Measurements from ENCODE around the gene NR5A2. TPM values are rescaled to one million over a fixed set of nuclear protein-coding genes. Genes with fewer than 3 reads are reported as not detected.
"Not testable (repeated sequence)": the region's sequence is repeated elsewhere in the genome, so short reads cannot be mapped to it uniquely, and the experiment has no call there.

NR5A2 gene
- total RNA-seq, 1 experiment from 2014 or later, result 22.3 TPM

- POLR2A ChIA-PET, result interaction anchor here (0.6 kb wide), 1 partner anchor 296 kb away, joined by 4 read pairs; no protein-coding TSS in a partner anchor
- Mint-ChIP-seq H3K27ac (no peak overlapping the region), H3K4me1 (no peaks in the 10 kb centered on the region), H3K9me3 (peaks cover 47% of the 10 kb centered on the region), H3K27me3 (ENCODE audit: low read depth) (peaks cover 9% of the 10 kb centered on the region), H3K4me3 (no peak overlapping the region), H3K36me3 (peaks cover 29% of the 10 kb centered on the region)
- TF ChIP-seq GTF2I (CRISPR knock-in tag; conservative IDR thresholded peaks at IDR 0.05), result no peak
- TF ChIP-seq ARID4B (CRISPR knock-in tag; IDR thresholded peaks at IDR 0.05; ENCODE audit: borderline replicate concordance), result no peak
- TF ChIP-seq, protein P1, sequence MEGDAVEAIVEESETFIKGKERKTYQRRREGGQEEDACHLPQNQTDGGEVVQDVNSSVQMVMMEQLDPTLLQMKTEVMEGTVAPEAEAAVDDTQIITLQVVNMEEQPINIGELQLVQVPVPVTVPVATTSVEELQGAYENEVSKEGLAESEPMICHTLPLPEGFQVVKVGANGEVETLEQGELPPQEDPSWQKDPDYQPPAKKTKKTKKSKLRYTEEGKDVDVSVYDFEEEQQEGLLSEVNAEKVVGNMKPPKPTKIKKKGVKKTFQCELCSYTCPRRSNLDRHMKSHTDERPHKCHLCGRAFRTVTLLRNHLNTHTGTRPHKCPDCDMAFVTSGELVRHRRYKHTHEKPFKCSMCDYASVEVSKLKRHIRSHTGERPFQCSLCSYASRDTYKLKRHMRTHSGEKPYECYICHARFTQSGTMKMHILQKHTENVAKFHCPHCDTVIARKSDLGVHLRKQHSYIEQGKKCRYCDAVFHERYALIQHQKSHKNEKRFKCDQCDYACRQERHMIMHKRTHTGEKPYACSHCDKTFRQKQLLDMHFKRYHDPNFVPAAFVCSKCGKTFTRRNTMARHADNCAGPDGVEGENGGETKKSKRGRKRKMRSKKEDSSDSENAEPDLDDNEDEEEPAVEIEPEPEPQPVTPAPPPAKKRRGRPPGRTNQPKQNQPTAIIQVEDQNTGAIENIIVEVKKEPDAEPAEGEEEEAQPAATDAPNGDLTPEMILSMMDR (IDR thresholded peaks at IDR 0.05), result no peak
- TF ChIP-seq ZNF317 (CRISPR knock-in tag; IDR thresholded peaks at IDR 0.05; ENCODE audit: borderline replicate concordance, low read depth), result no peak
- no peak for ATAC-seq
- DNase-seq (ENCODE audit: low spot score), result no peak
- CTCF ChIA-PET, result interaction anchor here (1.0 kb wide), 1 partner anchor 839 kb away, joined by 3 read pairs; no protein-coding TSS in a partner anchor
Observed at GRCh38 chr1:200182701-200183100, 155.2 kb downstream of the NR5A2 start.

DNA sequence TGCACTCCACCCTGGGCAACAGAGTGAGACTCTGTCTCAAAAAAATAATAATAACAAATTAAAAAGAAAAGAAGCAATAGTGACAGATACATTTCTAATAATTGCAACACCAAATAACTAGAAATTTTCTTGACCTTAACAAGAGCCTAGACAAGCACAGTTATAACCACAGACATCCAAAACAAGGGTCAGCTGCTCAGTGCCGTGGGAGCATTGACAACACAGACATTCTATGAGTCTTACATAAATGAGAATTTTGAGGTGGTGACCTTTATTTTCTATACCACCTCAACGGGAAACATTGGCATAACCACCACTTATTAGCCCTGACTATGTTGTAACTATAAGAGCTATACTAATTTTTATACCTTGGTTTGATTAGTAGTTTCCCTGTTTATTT, 156.1 kb downstream of the NR5A2 start:
- Mint-ChIP-seq H3K9me3 (peaks cover 54% of the 10 kb centered on the region), H3K4me1 (no peaks in the 10 kb centered on the region), H3K27me3 (ENCODE audit: low read depth) (peaks cover 11% of the 10 kb centered on the region), H3K36me3 (peaks cover 29% of the 10 kb centered on the region), H3K27ac (no peak overlapping the region), H3K4me3 (no peak overlapping the region)
- no peak for TF ChIP-seq GABPB1 (CRISPR knock-in tag; IDR thresholded peaks at IDR 0.05)
- no peak for TF ChIP-seq EMX1 (CRISPR knock-in tag; IDR thresholded peaks at IDR 0.05)
- TF ChIP-seq TP53 (CRISPR knock-in tag; IDR thresholded peaks at IDR 0.05), result no peak
- CTCF ChIA-PET, result no interaction called here
- no peak for ATAC-seq
- no peak for DNase-seq (ENCODE audit: low spot score)
- POLR2A ChIA-PET, result no interaction called here

- ATAC-seq (no peak), DNase-seq (ENCODE audit: low spot score) (no peak)
- H3K9me3 Mint-ChIP-seq, result peaks cover 54% of the 10 kb centered on the region
- H3K27ac Mint-ChIP-seq, result no peak overlapping the region
- H3K36me3 Mint-ChIP-seq, result peaks cover 29% of the 10 kb centered on the region
- CTCF ChIA-PET, result no interaction called here
- H3K4me1 Mint-ChIP-seq, result no peaks in the 10 kb centered on the region
- H3K4me3 Mint-ChIP-seq, result no peak overlapping the region
- POLR2A ChIA-PET, result no interaction called here
- H3K27me3 Mint-ChIP-seq (ENCODE audit: low read depth), result peaks cover 11% of the 10 kb centered on the region
- TF ChIP-seq FOXP1 (CRISPR knock-in tag; IDR thresholded peaks at IDR 0.05; ENCODE audit: borderline replicate concordance), result no peak
- no peak for TF ChIP-seq ZNF232 (CRISPR knock-in tag; IDR thresholded peaks at IDR 0.05)
- no peak for TF ChIP-seq ZSCAN18 (CRISPR knock-in tag; IDR thresholded peaks at IDR 0.05)
- TF ChIP-seq, protein P2, sequence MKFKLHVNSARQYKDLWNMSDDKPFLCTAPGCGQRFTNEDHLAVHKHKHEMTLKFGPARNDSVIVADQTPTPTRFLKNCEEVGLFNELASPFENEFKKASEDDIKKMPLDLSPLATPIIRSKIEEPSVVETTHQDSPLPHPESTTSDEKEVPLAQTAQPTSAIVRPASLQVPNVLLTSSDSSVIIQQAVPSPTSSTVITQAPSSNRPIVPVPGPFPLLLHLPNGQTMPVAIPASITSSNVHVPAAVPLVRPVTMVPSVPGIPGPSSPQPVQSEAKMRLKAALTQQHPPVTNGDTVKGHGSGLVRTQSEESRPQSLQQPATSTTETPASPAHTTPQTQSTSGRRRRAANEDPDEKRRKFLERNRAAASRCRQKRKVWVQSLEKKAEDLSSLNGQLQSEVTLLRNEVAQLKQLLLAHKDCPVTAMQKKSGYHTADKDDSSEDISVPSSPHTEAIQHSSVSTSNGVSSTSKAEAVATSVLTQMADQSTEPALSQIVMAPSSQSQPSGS (CRISPR knock-in tag; IDR thresholded peaks at IDR 0.05; ENCODE audit: borderline replicate concordance, low read depth), result no peak
Observed at GRCh38 chr1:200184196-200184595, 156.7 kb downstream of the NR5A2 start.

DNA sequence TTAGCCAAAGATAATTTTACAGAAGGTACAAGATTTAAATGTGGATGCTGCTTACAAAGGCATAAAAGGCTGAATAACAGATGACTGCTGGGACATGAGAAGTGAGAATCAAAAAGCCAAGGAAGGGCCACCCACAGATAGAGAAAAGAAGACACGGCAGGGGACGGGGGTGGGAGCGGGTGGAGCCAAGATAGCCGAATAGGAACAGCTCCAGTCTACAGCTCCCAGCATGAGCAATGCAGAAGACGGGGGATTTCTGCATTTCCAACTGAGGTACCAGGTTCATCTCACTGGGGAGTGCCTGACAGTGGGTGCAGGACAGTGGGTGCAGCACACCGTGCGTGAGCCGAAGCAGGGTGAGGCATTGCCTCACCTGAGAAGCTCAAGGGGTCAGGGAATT, 157.7 kb downstream of the NR5A2 start:
- peaks cover 54% of the 10 kb centered on the region for H3K9me3 Mint-ChIP-seq
- peaks cover 29% of the 10 kb centered on the region for H3K36me3 Mint-ChIP-seq
- ATAC-seq; H3K4me1 Mint-ChIP-seq; H3K4me3 Mint-ChIP-seq; H3K27ac Mint-ChIP-seq; CTCF ChIA-PET; POLR2A ChIA-PET; DNase-seq (ENCODE audit: low spot score): not testable (repeated sequence)
- H3K27me3 Mint-ChIP-seq (ENCODE audit: low read depth), result peaks cover 11% of the 10 kb centered on the region

GRCh38 chr1:200187332-200187731, 159.8 kb downstream of the NR5A2 start:
- H3K4me1 Mint-ChIP-seq; DNase-seq (ENCODE audit: low spot score); H3K27ac Mint-ChIP-seq; CTCF ChIA-PET; ATAC-seq; POLR2A ChIA-PET; H3K4me3 Mint-ChIP-seq: not testable (repeated sequence)
- Mint-ChIP-seq H3K9me3 (peaks cover 48% of the 10 kb centered on the region), H3K27me3 (ENCODE audit: low read depth) (peaks cover 14% of the 10 kb centered on the region), H3K36me3 (peaks cover 33% of the 10 kb centered on the region)
